Measurements from ENCODE around the gene KIAA1549. TPM values are rescaled to one million over a fixed set of nuclear protein-coding genes. Genes with fewer than 3 reads are reported as not detected.
"Not testable (repeated sequence)": the region's sequence is repeated elsewhere in the genome, so short reads cannot be mapped to it uniquely, and the experiment has no call there.

Gene KIAA1549
- total and polyA plus RNA-seq, 8 donors = 0.15 to 7.8 (median 1.4) TPM

GRCh38 chr7:138945154-138945553 lies 36.0 kb downstream of the KIAA1549 start:
- H3K27me3 ChIP-seq = no peaks in the 10 kb centered on the region
- intact Hi-C loops (cut with DNase I; ENCODE audit: low total_unique reads) = no loop called here
- 67 to 91% (median 76%) methylated on average over 3 of the region's 3 CpGs for whole genome bisulfite sequencing, 5 donors
- no peak for DNase-seq
- H3K36me3 ChIP-seq = no peaks in the 10 kb centered on the region
- H3K4me3 ChIP-seq = no peak overlapping the region
- H3K4me1 ChIP-seq = no peaks in the 10 kb centered on the region
- H3K27ac ChIP-seq = no peak overlapping the region
- no peaks in the 10 kb centered on the region for H3K9me3 ChIP-seq
- TF ChIP-seq CTCF (IDR thresholded peaks at IDR 0.05) = no peak
- TF ChIP-seq POLR2AphosphoS5 (IDR thresholded peaks at IDR 0.05) = no peak
- TF ChIP-seq EP300 (IDR thresholded peaks at IDR 0.05) = no peak

GRCh38 chr7:138944592-138944991 lies 36.6 kb downstream of the KIAA1549 start:
- no peak overlapping the region for H3K4me3 ChIP-seq
- 80 to 93% (median 86%) methylated on average over 2 of the region's 2 CpGs for whole genome bisulfite sequencing, 5 donors
- no peak for TF ChIP-seq EP300 (IDR thresholded peaks at IDR 0.05)
- TF ChIP-seq POLR2AphosphoS5 (IDR thresholded peaks at IDR 0.05) = no peak
- no peak for TF ChIP-seq POLR2A (IDR thresholded peaks at IDR 0.05)
- no peak for TF ChIP-seq CTCF (IDR thresholded peaks at IDR 0.05)
- no peaks in the 10 kb centered on the region for H3K27me3 ChIP-seq
- DNase-seq = no peak
- no peak overlapping the region for H3K27ac ChIP-seq
- no peaks in the 10 kb centered on the region for H3K9me3 ChIP-seq
- H3K36me3 ChIP-seq = no peaks in the 10 kb centered on the region
- intact Hi-C loops (cut with DNase I; ENCODE audit: low total_unique reads) = no loop called here
- H3K4me1 ChIP-seq = no peaks in the 10 kb centered on the region

- DNase-seq = no peak
- 83 to 92% (median 84%) methylated on average over 11 of the region's 11 CpGs for WGBS, 5 donors
- intact Hi-C loops (cut with DNase I; ENCODE audit: low total_unique reads) = no loop called here
- Histone ChIP-seq H3K4me3 (no peak overlapping the region), H3K4me1 (no peaks in the 10 kb centered on the region), H3K36me3 (no peaks in the 10 kb centered on the region), H3K9me3 (no peaks in the 10 kb centered on the region), H3K27me3 (no peaks in the 10 kb centered on the region), H3K27ac (no peak overlapping the region)
- no peak for TF ChIP-seq POLR2A (IDR thresholded peaks at IDR 0.05)
- TF ChIP-seq EP300 (IDR thresholded peaks at IDR 0.05) = no peak
- TF ChIP-seq POLR2AphosphoS5 (IDR thresholded peaks at IDR 0.05) = no peak
- TF ChIP-seq CTCF (IDR thresholded peaks at IDR 0.05) = no peak
Observed at GRCh38 chr7:138943061-138943460, 38.1 kb downstream of the KIAA1549 start.

GRCh38 chr7:138941545-138941944 lies 39.6 kb downstream of the KIAA1549 start:
- no peak for TF ChIP-seq CTCF (IDR thresholded peaks at IDR 0.05)
- TF ChIP-seq POLR2A (IDR thresholded peaks at IDR 0.05) = no peak
- no peak for TF ChIP-seq EP300 (IDR thresholded peaks at IDR 0.05)
- TF ChIP-seq POLR2AphosphoS5 (IDR thresholded peaks at IDR 0.05) = no peak
- Histone ChIP-seq H3K9me3 (no peaks in the 10 kb centered on the region), H3K27ac (no peak overlapping the region), H3K36me3 (no peaks in the 10 kb centered on the region), H3K4me1 (no peaks in the 10 kb centered on the region), H3K27me3 (no peaks in the 10 kb centered on the region), H3K4me3 (no peak overlapping the region)
- DNase-seq = no peak
- 82 to 88% (median 83%) methylated on average over 4 of the region's 4 CpGs for WGBS, 5 donors
- intact Hi-C loops (cut with DNase I; ENCODE audit: low total_unique reads) = no loop called here

GRCh38 chr7:138940602-138941001 lies 40.6 kb downstream of the KIAA1549 start:
- H3K9me3 ChIP-seq; H3K4me3 ChIP-seq; DNase-seq; H3K36me3 ChIP-seq; H3K4me1 ChIP-seq; intact Hi-C loops (cut with DNase I; ENCODE audit: low total_unique reads); H3K27ac ChIP-seq; H3K27me3 ChIP-seq: not testable (repeated sequence)
- 70 to 100% (median 93%) methylated on average over 1 of the region's 1 CpG for WGBS, 5 donors

Measured in stomach (tissue), 9 donors.